Measurements from ENCODE around the gene IQCH.

The IQCH gene

DNA sequence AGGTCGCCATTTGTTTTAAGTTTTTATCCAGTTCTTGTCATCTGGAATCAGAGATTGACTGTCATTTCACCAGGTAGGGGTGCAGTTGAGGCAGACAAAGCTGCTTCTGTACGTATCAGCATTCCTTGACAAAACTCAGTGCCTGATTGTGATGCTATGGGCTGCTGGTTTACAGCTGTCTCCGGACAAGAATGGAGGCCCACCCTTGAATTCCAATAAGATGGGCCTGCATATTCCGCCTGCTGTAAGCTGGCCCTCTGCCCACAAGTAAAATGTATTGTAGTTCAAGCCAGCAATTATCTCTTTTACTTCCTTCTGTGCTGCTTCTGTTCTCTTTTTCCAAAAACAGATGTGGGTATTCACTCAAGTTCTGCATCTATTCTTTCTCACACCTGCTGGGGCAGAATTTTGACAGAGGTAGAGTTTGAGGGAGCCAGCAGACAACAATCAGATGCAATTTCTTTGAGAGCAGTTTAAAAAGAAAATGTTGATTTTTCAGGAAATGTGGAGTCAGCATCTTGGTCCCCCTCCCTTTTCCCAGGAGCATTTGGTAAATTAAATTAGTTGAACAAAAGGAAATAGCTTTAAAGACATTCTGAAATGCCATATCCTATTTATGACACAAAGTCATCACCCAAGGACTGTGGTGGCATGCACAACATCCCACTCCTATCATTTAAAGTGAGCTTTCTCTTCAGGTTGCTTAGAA lies 53.5 kb downstream of the IQCH start:
- no peaks in the 10 kb centered on the region for H3K79me2 ChIP-seq (ENCODE audit: insufficient read depth, low read depth)
- no peak overlapping the region for H3K27ac ChIP-seq
- H2AFZ ChIP-seq (ENCODE audit: low read depth): no peak overlapping the region
- H3K27me3 ChIP-seq (ENCODE audit: insufficient read depth, low read depth): no peaks in the 10 kb centered on the region
- H3K4me2 ChIP-seq: no peak overlapping the region
- TF ChIP-seq, protein P1, sequence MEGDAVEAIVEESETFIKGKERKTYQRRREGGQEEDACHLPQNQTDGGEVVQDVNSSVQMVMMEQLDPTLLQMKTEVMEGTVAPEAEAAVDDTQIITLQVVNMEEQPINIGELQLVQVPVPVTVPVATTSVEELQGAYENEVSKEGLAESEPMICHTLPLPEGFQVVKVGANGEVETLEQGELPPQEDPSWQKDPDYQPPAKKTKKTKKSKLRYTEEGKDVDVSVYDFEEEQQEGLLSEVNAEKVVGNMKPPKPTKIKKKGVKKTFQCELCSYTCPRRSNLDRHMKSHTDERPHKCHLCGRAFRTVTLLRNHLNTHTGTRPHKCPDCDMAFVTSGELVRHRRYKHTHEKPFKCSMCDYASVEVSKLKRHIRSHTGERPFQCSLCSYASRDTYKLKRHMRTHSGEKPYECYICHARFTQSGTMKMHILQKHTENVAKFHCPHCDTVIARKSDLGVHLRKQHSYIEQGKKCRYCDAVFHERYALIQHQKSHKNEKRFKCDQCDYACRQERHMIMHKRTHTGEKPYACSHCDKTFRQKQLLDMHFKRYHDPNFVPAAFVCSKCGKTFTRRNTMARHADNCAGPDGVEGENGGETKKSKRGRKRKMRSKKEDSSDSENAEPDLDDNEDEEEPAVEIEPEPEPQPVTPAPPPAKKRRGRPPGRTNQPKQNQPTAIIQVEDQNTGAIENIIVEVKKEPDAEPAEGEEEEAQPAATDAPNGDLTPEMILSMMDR (conservative IDR thresholded peaks at IDR 0.05; ENCODE audit: low read depth, low read length): no peak
- H3K4me3 ChIP-seq (IDR thresholded peaks at IDR 0.05; ENCODE audit: insufficient read depth, low read depth, low read length): no peak overlapping the region
- H3K36me3 ChIP-seq (ENCODE audit: insufficient read depth): no peaks in the 10 kb centered on the region
- H3K4me1 ChIP-seq (ENCODE audit: low read depth, poor library complexity, severe bottlenecking): no peaks in the 10 kb centered on the region
- no peak overlapping the region for H3K9ac ChIP-seq
- no peaks in the 10 kb centered on the region for H4K20me1 ChIP-seq (ENCODE audit: insufficient read depth)

DNA sequence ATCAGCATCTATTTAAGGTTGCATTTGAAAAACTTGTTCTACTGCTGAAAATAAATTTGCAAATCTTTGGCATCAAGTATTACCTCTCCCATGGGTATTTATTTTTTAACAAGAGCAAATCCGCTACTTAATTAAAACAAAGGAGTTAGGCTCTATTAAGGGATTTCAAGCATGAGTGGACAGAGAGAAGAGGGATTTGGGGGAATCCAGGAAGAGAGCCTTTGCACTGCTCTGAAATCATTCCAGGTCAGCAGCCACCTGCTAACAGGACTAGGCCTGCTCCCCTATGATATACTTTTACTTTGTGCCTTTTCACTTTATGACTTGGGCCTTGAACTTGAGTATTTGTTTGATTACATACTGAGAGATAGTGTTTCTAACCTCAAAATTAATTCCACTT lies 57.1 kb downstream of the IQCH start:
- no peak overlapping the region for H3K4me3 ChIP-seq (IDR thresholded peaks at IDR 0.05; ENCODE audit: insufficient read depth, low read depth, low read length)
- H4K20me1 ChIP-seq (ENCODE audit: insufficient read depth): no peaks in the 10 kb centered on the region
- no peaks in the 10 kb centered on the region for H3K36me3 ChIP-seq (ENCODE audit: insufficient read depth)
- no peak overlapping the region for H3K9ac ChIP-seq
- H3K27me3 ChIP-seq (ENCODE audit: insufficient read depth, low read depth): no peaks in the 10 kb centered on the region
- no peaks in the 10 kb centered on the region for H3K79me2 ChIP-seq (ENCODE audit: insufficient read depth, low read depth)
- H3K4me2 ChIP-seq: no peak overlapping the region
- no peak overlapping the region for H2AFZ ChIP-seq (ENCODE audit: low read depth)
- H3K27ac ChIP-seq: no peak overlapping the region
- H3K4me1 ChIP-seq (ENCODE audit: low read depth, poor library complexity, severe bottlenecking): no peaks in the 10 kb centered on the region
- TF ChIP-seq, protein P1 (conservative IDR thresholded peaks at IDR 0.05; ENCODE audit: low read depth, low read length): no peak

DNA sequence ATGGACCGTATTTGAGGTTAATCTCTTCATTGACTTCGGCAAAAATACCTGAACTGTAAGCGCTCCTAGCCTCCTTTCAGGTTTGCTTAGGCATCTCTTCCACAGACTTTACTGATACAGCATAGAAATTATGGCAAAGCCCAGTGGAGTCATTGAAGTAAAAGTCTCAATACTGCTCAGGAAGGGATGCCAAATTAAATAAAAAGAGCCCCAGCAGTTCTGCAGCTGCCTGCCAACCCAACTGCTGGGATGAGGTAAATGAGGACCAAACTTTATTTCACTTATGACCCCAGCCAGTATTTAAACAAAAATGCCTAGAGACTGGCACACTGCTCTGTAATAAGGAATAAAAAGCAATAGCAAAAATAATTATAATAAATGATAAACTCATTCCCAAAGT lies 65.4 kb downstream of the IQCH start:
- Histone ChIP-seq H3K4me1 (ENCODE audit: low read depth, poor library complexity, severe bottlenecking) (no peaks in the 10 kb centered on the region), H3K4me3 (IDR thresholded peaks at IDR 0.05; ENCODE audit: insufficient read depth, low read depth, low read length) (no peak overlapping the region), H3K9ac (no peak overlapping the region), H2AFZ (ENCODE audit: low read depth) (no peak overlapping the region), H3K36me3 (ENCODE audit: insufficient read depth) (no peaks in the 10 kb centered on the region), H3K27ac (no peak overlapping the region), H3K79me2 (ENCODE audit: insufficient read depth, low read depth) (no peaks in the 10 kb centered on the region), H4K20me1 (ENCODE audit: insufficient read depth) (no peaks in the 10 kb centered on the region), H3K4me2 (no peak overlapping the region), H3K27me3 (ENCODE audit: insufficient read depth, low read depth) (no peaks in the 10 kb centered on the region)
- TF ChIP-seq, protein P1 (conservative IDR thresholded peaks at IDR 0.05; ENCODE audit: low read depth, low read length): no peak

DNA sequence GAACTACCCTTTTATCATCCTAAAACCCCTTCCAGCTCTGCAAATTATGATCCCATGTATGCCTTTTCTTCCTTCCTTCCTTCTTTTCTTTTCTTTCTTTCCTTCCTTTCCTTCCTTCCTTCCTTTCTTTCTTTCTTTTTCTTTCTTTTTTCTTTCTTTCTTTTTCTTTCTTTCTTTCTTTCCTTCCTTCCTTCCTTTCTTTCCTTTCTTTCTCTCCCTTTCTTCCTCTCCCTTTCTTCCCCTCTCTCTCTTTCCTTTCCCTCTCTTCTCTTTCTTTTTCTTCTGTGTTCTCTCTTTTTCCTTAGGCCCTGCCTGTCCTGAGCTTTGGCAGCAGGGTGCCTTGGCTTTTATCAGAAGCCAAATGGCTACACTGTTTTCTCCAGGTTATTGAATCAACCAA lies 66.8 kb downstream of the IQCH start:
- Histone ChIP-seq H3K36me3 (ENCODE audit: insufficient read depth) (no peaks in the 10 kb centered on the region), H3K27me3 (ENCODE audit: insufficient read depth, low read depth) (no peaks in the 10 kb centered on the region), H2AFZ (ENCODE audit: low read depth) (no peak overlapping the region), H3K9ac (no peak overlapping the region), H3K4me1 (ENCODE audit: low read depth, poor library complexity, severe bottlenecking) (no peaks in the 10 kb centered on the region), H3K79me2 (ENCODE audit: insufficient read depth, low read depth) (no peaks in the 10 kb centered on the region), H3K4me3 (IDR thresholded peaks at IDR 0.05; ENCODE audit: insufficient read depth, low read depth, low read length) (no peak overlapping the region), H4K20me1 (ENCODE audit: insufficient read depth) (no peaks in the 10 kb centered on the region), H3K4me2 (no peak overlapping the region), H3K27ac (no peak overlapping the region)
- TF ChIP-seq, protein P1 (conservative IDR thresholded peaks at IDR 0.05; ENCODE audit: low read depth, low read length): no peak

Data from KMS-11 (cell line).